COLO829 (cell line): Measurements from ENCODE around the gene RFX4.
"Not testable (repeated sequence)": the region's sequence is repeated elsewhere in the genome, so short reads cannot be mapped to it uniquely, and the experiment has no call there.

ENCODE experiments used
- DNase-seq: peaks from one replicate; pipeline ENCODE4 v3.0.0; 2012; ENCODE audit warnings: low spot score

The RFX4 gene

GRCh38 chr12:106692033-106692432 is 109.2 kb downstream of the RFX4 start:
- DNase-seq, result not testable (repeated sequence)

- no peak for DNase-seq
Measured at GRCh38 chr12:106692896-106693820, 110.4 kb downstream of the RFX4 start.

DNA sequence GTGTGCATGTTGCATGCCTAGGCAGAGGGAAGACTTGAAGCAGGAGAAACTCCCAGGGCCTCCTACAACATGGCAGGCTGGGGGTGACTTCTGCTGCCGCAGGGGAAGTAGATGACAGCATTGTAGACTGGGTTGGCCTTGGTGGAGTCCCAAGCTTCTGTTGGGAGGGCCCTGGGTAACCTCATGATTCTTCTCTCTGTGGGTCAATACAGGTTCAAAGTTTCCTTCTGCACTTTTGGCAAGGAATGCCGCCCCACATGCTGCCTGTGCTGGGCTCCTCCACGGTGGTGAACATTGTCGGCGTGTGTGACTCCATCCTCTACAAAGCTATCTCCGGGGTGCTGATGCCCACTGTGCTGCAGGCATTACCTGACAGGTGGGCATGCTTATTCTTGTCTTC is 113.3 kb downstream of the RFX4 start:
- DNase-seq, result no peak

- no peak for DNase-seq
Measured at GRCh38 chr12:106696681-106697417, 114.0 kb downstream of the RFX4 start.

DNA sequence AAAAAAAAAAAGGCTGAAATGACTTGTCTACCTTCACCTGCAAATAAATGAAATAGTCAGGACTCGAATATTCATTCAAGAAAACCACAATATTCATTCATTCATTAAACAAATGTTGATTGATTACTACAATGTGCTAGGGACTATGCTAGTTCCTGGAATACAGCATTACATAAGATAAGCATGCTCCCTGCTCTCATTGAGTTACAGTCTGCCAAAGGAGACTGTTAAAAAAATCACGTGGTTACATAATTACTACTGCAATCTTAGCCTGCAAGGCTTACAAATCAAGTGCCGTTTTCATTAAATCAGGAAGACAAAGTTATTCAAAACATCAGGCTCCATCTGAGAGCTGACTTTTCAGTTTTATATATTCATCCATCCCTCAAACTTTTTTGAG is 121.3 kb downstream of the RFX4 start:
- no peak for DNase-seq

DNA sequence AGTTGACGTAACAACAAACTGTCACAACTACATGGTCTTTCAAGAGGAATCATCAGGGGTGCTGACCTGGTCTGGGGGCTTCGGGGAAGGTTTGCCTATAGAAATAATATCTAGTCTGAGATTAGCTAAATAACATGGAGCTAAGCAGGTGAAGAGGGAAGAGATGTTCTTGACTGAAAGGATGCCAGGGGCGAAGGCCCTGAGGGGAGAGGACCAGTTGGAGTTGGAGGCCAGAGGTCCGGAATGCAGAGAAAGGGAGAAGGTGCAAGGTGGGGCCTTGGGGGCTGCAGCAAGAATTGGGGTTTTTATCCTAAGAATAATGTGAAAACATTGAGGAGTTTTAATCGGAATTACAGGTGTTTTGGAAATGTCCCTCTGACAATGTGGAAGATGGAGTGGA is 123.2 kb downstream of the RFX4 start:
- DNase-seq, result no peak

DNA sequence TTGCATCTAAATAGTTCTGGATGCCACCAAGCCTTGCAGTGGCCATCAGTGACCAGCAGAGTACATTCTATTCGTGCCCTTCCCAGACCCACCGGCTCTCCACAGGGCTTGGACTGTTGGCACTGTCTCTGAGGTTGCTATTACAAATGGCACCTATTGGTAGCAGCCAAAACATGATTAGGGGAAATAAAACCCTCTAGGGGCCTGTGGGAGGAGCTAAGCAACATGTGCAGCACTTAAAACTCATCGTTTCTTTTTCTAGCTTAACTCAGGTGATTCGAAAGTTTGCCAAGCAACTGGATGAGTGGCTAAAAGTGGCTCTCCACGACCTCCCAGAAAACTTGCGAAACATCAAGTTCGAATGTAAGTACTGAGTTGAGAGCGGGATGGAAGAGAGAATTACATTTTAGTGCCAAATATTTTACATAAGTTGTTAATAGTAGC is 126.3 kb downstream of the RFX4 start:
- no peak for DNase-seq

- no peak for DNase-seq
Measured at GRCh38 chr12:106710143-106710893, 127.5 kb downstream of the RFX4 start.

DNA sequence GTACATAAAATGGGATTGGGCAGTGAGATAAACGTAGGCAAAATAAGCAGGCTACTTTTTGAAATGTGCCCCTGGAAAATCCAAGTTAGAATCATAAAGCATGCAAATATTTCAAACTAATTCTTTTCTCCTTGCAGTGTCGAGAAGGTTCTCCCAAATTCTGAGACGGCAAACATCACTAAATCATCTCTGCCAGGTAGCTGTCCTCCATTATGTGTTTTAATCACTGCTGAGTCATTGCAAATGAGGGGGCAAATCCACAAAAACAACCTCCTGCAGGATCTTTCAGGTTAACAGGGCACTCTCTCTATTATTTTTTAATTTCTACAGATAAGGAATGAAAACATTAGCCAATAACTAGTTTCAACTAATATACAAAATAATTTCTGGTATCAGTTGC is 128.5 kb downstream of the RFX4 start:
- DNase-seq, result no peak

DNA sequence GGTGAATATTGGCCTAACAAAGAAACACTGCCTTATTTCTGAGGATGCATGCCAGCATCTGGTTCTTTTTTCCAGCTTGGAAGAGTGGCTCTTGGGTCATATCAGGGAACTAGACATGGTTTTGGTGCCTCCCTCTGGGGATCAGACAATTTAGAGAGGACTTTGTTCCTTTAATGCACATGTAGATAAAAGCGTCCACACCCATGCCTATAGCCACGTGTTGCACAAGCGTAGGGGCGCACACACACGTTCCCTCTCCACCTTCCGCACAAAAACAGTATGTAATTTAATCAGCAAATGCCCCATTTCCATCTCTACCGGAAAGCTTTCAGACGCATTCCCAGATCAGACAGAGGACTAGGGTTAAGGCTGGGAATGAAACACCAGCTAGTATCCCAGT is 130.0 kb downstream of the RFX4 start:
- DNase-seq, result no peak

DNA sequence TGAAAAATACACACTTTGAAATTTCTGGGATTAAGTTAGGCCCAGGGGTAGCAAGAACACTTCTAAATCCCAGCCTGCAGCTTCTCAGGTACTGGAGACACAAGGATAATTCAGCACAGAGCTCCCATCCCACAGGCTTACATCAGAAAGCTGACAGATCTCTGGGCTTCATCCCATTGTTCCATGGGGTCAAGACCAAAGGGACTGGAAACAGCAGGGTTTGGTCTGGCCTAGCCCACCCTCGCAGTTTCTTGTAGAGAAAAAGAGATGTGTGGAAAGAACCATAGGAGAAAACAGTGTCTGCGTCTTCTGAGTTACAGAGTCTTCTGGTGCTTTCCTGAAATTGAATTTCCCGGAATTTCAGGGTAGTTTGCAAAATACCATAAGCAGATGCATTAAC is 132.1 kb downstream of the RFX4 start:
- DNase-seq, result no peak

GRCh38 chr12:106715582-106715981 is 132.8 kb downstream of the RFX4 start:
- no peak for DNase-seq

- DNase-seq, result no peak
Measured at GRCh38 chr12:106717673-106718072, 134.9 kb downstream of the RFX4 start.

DNA sequence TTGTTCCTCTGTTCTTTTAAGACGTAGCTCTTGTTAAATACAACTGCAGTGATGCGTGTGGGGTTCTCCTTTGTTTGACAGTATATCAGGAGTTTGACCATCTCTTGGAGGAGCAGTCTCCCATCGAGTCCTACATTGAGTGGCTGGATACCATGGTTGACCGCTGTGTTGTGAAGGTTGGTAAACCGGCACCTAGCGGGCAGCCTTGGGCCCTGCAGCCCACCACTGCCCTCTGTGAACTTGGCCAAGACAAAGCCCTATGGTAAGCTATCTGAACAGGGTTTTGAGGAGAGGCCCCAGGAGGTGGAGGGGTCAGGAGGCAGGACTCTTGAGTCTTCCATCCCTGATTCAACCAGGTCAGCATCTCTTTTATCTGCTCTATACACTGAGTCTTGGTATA is 137.1 kb downstream of the RFX4 start:
- DNase-seq, result no peak

GRCh38 chr12:106720696-106721095 is 137.9 kb downstream of the RFX4 start:
- no peak for DNase-seq

DNA sequence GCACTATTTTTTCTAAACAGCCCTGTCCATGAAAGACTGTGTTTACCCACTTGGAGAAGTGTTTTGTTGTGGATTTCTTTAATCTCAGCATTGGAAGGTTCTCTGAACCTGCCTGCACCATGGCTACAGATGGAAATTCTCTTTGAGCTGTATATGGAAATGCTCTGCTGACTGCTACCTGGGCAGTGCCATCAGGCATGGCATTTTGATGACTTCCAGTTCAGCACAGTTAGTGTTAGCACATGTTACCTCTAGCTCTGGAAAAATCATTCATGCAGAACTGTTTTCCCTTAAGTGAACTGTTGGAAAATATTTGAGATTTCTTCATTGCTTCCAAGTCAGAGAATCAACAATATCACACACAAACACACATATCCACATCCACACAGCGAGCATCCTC is 139.1 kb downstream of the RFX4 start:
- no peak for DNase-seq

DNA sequence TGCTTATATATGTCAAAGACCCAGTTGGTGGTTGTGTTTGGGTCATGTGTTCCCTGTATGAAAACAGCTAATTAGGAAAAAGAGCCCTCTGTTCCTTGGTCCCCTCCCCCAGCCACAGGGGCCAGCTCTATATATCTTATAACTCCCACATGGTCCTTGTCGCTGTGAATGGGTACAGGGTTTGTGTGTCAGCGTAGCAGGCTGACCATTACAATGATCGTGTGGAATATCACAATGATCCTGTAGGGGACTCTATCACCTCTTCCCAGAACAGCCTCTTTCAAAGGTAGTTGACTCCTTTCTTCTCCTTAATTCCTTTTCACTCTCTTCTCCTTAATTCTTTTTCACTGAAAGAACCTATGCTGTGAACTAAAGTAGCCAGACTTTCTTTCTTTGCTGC is 140.0 kb downstream of the RFX4 start:
- DNase-seq, result no peak

GRCh38 chr12:106723416-106723815 is 140.6 kb downstream of the RFX4 start:
- DNase-seq, result no peak

- DNase-seq, result no peak
Measured at GRCh38 chr12:106724116-106724515, 141.3 kb downstream of the RFX4 start.

- no peak for DNase-seq
Measured at GRCh38 chr12:106724934-106725333, 142.1 kb downstream of the RFX4 start.

DNA sequence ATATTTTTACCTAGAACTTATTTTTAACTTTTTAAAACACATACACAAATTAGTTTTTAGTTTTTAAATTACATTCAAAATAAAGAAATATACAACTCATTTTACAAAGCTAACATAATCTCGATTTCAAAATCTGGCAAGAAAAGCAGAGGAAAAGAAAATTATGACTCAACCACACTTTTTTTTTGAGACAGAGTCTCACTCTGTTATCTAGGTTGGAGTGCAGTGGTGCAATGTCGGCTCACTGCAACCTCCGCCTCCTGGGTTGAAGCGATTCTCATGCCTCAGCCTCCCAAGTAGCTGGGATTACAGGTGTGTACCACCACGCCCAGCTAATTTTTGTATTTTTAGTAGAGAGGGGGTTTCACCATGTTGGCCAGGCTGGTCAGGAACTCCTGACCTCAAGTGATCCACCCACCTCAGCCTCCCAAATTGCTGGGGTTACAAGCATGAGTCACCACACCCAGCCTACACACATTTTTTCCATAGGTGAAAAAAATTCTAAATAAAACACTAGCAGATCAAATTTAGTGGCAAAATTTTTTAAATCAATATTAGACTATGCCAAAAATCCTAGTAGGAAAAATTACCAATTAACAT is 143.9 kb downstream of the RFX4 start:
- DNase-seq, result not testable (repeated sequence)

DNA sequence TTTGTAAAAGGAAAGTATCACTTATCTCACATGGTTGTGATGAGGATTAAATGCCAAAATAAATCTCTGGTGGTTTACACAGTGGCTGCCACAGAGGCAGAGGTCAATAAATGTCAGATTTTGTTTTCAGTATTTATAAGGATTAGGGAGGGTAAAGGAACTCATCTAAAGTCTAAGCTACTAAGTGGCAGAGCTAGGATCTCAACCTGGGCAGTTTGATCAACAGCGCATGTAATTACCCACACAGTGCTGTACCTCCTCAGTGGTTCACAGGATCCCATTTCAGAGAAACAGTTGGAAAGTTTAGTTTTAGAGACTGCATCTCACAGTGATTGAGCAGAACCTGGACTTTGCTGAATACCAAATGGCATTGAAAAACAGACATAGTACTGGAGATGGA is 146.8 kb downstream of the RFX4 start:
- no peak for DNase-seq
